Activated naive CD8-positive, alpha-beta T cell treated with anti-CD3 and anti-CD28 coated beads, Interleukin-2, amount 10 ng/mL, durations not matched to agents 7 days and 5 days (primary cell): ENCODE results near the gene WNT5B. TPM values are rescaled to one million over a fixed set of nuclear protein-coding genes. Genes with fewer than 3 reads are reported as not detected.
"Not testable (repeated sequence)": the region's sequence is repeated elsewhere in the genome, so short reads cannot be mapped to it uniquely, and the experiment has no call there.

Source experiments
- ATAC-seq: fragments of 150-1000 bp; cut with Tn5 transposase; one replicate; pipeline ENCODE4 v1.10.0; 2021; ENCODE audit warnings: low read depth, moderate library complexity
- POLR2A ChIA-PET: fragments of 350-600 bp; sonication (Branson Sonifier 250); formaldehyde crosslinking; loops from one replicate; lab custom pipeline; 2021; ENCODE audit warnings: antibody characterized with exemption; lab: Charles Lee
- DNase-seq: peaks from one replicate; pipeline ENCODE4 v3.0.0; 2021
- H3K27ac Mint-ChIP-seq: one replicate; pipeline ENCODE4 v1.8.0; 2022; ENCODE audit warnings: mild to moderate bottlenecking, mixed read lengths
- H3K27me3 Mint-ChIP-seq: one replicate; pipeline ENCODE4 v1.8.0; 2022; ENCODE audit warnings: mild to moderate bottlenecking, moderate library complexity, mixed read lengths
- H3K36me3 Mint-ChIP-seq: one replicate; pipeline ENCODE4 v1.8.0; 2021; ENCODE audit warnings: mild to moderate bottlenecking, mixed read lengths
- H3K4me1 Mint-ChIP-seq: one replicate; pipeline ENCODE4 v1.8.0; 2021; ENCODE audit warnings: mixed read lengths
- H3K4me3 Mint-ChIP-seq: one replicate; pipeline ENCODE4 v1.8.0; 2022; ENCODE audit warnings: mild to moderate bottlenecking, moderate library complexity, mixed read lengths
- H3K9me3 Mint-ChIP-seq: one replicate; pipeline ENCODE4 v1.8.0; 2021; ENCODE audit warnings: mixed read lengths
- total RNA-seq, 2 experiments: library from RNA; stranded (reverse); gene quantifications; one replicate each; pipeline ENCODE4 v1.2.3, GENCODE V29; 2021

The WNT5B gene
- total RNA-seq, 2 experiments from 2014 or later: not detected

DNA sequence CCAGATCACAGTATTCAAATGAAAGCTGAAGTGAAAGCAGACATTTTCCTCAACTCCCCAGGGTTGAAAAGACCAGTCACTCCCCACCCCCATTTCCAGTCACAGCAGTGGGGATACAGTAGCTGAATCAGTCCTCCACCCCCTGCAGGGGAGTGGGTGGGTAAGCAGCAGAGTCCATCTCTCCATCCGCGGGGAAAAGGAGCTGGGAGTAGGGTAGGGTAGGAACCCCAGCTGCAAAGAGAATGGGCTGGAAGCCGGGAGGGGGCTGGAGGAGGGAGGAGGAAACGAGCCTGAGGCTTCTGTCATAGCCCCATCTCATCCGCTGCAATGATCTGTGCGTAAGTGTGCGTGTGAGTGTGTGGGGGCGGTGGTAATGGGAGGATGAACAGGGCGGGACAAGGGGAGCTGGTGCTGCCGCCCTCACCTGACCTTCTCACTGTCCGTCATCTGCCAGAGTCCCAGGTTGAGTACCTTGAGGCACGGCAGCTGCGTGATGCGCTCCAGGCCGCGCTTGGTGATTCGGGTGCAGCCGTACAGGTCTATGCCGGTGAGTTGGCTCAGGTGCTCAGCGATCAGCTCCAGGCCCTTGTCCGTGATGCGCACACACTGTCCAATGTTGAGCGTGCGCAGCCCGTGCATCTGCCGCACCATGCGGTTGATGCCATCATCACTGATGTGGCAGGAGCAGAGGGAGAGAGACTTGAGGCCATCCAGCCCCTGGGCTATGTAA lies 36.4 kb upstream of the WNT5B start:
- ATAC-seq: peak; percentile 42
- Mint-ChIP-seq H3K36me3 (peaks cover 21% of the 10 kb centered on the region), H3K9me3 (no peaks in the 10 kb centered on the region), H3K27ac (peak overlapping the region; percentile 90), H3K4me3 (peak overlapping the region; percentile 96), H3K4me1 (peaks cover 55% of the 10 kb centered on the region), H3K27me3 (no peaks in the 10 kb centered on the region)
- DNase-seq: peak; percentile 71
- POLR2A ChIA-PET: interaction anchor here (1.0 to 2.5 kb wide), 7 partner anchors 10 to 842 kb away, joined by 3 to 46 read pairs (median 5); partner anchors contain the start of genes DCP1B, ERC1 and RAD52

GRCh38 chr12:1593174-1594005 lies 35.6 kb upstream of the WNT5B start:
- ATAC-seq (peak; percentile 23), DNase-seq (peak; percentile 78)
- no peaks in the 10 kb centered on the region for H3K27me3 Mint-ChIP-seq
- peaks cover 19% of the 10 kb centered on the region for H3K36me3 Mint-ChIP-seq
- no peaks in the 10 kb centered on the region for H3K9me3 Mint-ChIP-seq
- peaks cover 48% of the 10 kb centered on the region for H3K4me1 Mint-ChIP-seq
- H3K4me3 Mint-ChIP-seq: peak overlapping the region; percentile 96
- POLR2A ChIA-PET: interaction anchor here (0.8 to 2.5 kb wide), 9 partner anchors 9 to 842 kb away, joined by 3 to 46 read pairs (median 4); partner anchors contain the start of genes DCP1B, ERC1 and RAD52
- peak overlapping the region; percentile 90 for H3K27ac Mint-ChIP-seq

GRCh38 chr12:1594006-1594260 lies 35.1 kb upstream of the WNT5B start:
- no peak for DNase-seq
- Mint-ChIP-seq H3K27me3 (no peaks in the 10 kb centered on the region), H3K27ac (peak overlapping the region; percentile 90), H3K9me3 (no peaks in the 10 kb centered on the region), H3K4me3 (peak overlapping the region; percentile 96), H3K36me3 (peaks cover 15% of the 10 kb centered on the region), H3K4me1 (peaks cover 42% of the 10 kb centered on the region)
- POLR2A ChIA-PET: interaction anchor here (0.8 to 2.5 kb wide), 8 partner anchors 9 to 842 kb away, joined by 3 to 46 read pairs (median 4); partner anchors contain the start of genes DCP1B, RAD52 and WNK1
- no peak for ATAC-seq

DNA sequence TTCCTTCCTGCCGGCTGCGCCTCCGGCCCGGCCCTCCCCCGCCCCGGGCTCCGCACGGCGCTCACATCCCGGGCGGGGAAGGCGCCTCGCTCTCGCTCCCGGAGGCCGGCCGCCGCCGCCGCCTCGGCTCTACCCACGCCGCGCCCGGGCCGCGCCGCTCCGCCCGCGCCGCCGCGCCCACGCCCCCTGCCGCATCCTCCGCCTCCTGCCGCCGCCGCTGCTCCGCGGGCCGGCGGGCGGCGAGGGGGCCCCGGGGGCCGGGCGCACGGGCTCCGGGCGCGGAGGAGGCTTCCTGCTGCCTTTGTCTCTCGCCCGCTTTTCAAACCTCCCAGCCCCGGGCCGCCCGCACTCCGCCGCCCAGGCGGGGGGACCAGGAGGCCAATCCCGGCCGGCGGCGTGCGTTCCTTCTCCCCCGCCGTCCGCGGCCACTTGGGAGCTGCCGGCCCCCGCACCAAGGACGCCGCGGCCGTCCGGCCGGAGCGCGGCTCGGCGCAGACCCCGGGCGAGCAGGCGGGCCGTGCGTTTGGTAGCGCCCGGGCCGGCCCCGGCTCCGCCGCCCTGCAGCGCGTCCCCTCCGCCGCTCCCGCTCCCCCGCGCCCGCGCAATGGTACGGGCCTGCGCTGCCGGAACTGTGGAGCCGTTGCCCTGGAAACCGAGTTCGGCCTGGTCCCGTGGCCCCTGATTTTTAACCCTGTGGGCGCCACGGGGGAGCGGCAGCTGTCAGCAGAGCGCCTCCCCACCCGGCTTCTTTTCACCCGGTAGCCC lies 34.6 kb upstream of the WNT5B start, which contains the start of gene FBXL14:
Gene FBXL14, minus strand, starts transcription at position 321 of the 765 bp plus-strand sequence. CDS start 515 bp downstream, outside the sequence.
- ATAC-seq (peak; percentile 70), DNase-seq (peak; percentile 95)
- peak within 1 kb of the TSS; percentile 96 for H3K4me3 Mint-ChIP-seq
- peaks cover 15% of the 10 kb centered on the region for H3K36me3 Mint-ChIP-seq
- H3K9me3 Mint-ChIP-seq: no peaks in the 10 kb centered on the region
- peak within 1 kb of the TSS; percentile 91 for H3K27ac Mint-ChIP-seq
- peaks cover 41% of the 10 kb centered on the region for H3K4me1 Mint-ChIP-seq
- no peaks in the 10 kb centered on the region for H3K27me3 Mint-ChIP-seq
- POLR2A ChIA-PET: interaction anchor here (0.6 to 2.5 kb wide), 11 partner anchors 8 to 842 kb away, joined by 3 to 46 read pairs (median 4); partner anchors contain the start of gene WNK1

- Mint-ChIP-seq H3K27me3 (no peaks in the 10 kb centered on the region), H3K4me1 (peaks cover 34% of the 10 kb centered on the region), H3K4me3 (peak overlapping the region; percentile 87), H3K27ac (peak overlapping the region; percentile 91), H3K36me3 (peaks cover 15% of the 10 kb centered on the region), H3K9me3 (no peaks in the 10 kb centered on the region)
- ATAC-seq: no peak
- no peak for DNase-seq
- POLR2A ChIA-PET: interaction anchor here (0.6 to 1.2 kb wide), 6 partner anchors 8 to 843 kb away, joined by 3 to 5 read pairs (median 4); partner anchors contain the start of gene WNK1
Measured at GRCh38 chr12:1595026-1595561, 33.9 kb upstream of the WNT5B start.

GRCh38 chr12:1595690-1596347 lies 33.2 kb upstream of the WNT5B start:
- ATAC-seq (no peak), DNase-seq (no peak)
- Mint-ChIP-seq H3K36me3 (peaks cover 11% of the 10 kb centered on the region), H3K27me3 (no peaks in the 10 kb centered on the region), H3K27ac (peak overlapping the region; percentile 91), H3K4me1 (peaks cover 29% of the 10 kb centered on the region), H3K9me3 (no peaks in the 10 kb centered on the region), H3K4me3 (peak overlapping the region; percentile 87)
- POLR2A ChIA-PET: interaction anchor here (1.2 kb wide), 1 partner anchor 66 kb away, joined by 5 read pairs; no protein-coding TSS in a partner anchor

- no peak overlapping the region for H3K27ac Mint-ChIP-seq
- H3K36me3 Mint-ChIP-seq: peaks cover 3% of the 10 kb centered on the region
- no peak overlapping the region for H3K4me3 Mint-ChIP-seq
- POLR2A ChIA-PET: no interaction called here
- ATAC-seq: no peak
- H3K27me3 Mint-ChIP-seq: no peaks in the 10 kb centered on the region
- H3K9me3 Mint-ChIP-seq: no peaks in the 10 kb centered on the region
- peaks cover 26% of the 10 kb centered on the region for H3K4me1 Mint-ChIP-seq
- no peak for DNase-seq
Measured at GRCh38 chr12:1598757-1599156, 30.3 kb upstream of the WNT5B start.

DNA sequence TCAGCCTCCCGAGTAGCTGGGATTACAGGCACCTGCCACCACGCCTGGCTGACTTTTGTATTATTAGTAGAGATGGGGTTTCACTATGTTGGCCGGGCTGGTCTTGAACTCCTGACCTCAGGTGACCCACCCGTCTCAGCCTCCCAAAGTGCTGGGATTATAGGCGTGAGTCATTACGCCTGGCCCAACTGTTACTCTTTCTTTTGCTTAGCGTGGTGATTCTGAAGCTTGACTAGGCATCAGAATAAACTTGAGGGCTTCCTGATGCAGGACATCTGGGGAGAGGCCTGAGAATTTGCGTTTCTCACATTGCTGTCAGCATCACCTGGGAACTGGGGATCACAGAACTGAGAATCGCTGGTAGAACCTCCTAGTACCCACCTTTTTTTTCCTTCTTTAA lies 26.3 kb upstream of the WNT5B start:
- Mint-ChIP-seq H3K27ac (peak overlapping the region; percentile 98), H3K4me3 (peak overlapping the region; percentile 87), H3K4me1 (peaks cover 29% of the 10 kb centered on the region)
- not testable (repeated sequence) for H3K9me3 Mint-ChIP-seq, ATAC-seq, H3K27me3 Mint-ChIP-seq, H3K36me3 Mint-ChIP-seq, DNase-seq
- POLR2A ChIA-PET: interaction anchor here (1.3 to 3.6 kb wide), 5 partner anchors 8 to 653 kb away, joined by 3 to 46 read pairs (median 6); partner anchors contain the start of genes ERC1, FBXL14 and RAD52

GRCh38 chr12:1603269-1603993 lies 25.6 kb upstream of the WNT5B start:
- peaks cover 3% of the 10 kb centered on the region for H3K36me3 Mint-ChIP-seq
- peaks cover 29% of the 10 kb centered on the region for H3K4me1 Mint-ChIP-seq
- H3K27me3 Mint-ChIP-seq: no peaks in the 10 kb centered on the region
- no peak for ATAC-seq
- no peak for DNase-seq
- no peaks in the 10 kb centered on the region for H3K9me3 Mint-ChIP-seq
- POLR2A ChIA-PET: interaction anchor here (1.6 to 3.6 kb wide), 3 partner anchors 9 to 654 kb away, joined by 4 to 46 read pairs (median 6); partner anchors contain the start of genes FBXL14 and RAD52
- H3K4me3 Mint-ChIP-seq: no peak overlapping the region
- peak overlapping the region; percentile 98 for H3K27ac Mint-ChIP-seq

- Mint-ChIP-seq H3K27me3 (peaks cover 2% of the 10 kb centered on the region), H3K9me3 (no peaks in the 10 kb centered on the region), H3K27ac (peak overlapping the region; percentile 79), H3K4me3 (peak overlapping the region; percentile 36), H3K36me3 (peaks cover 3% of the 10 kb centered on the region), H3K4me1 (peaks cover 29% of the 10 kb centered on the region)
- POLR2A ChIA-PET: interaction anchor here (3.6 kb wide), 1 partner anchor 11 kb away, joined by 46 read pairs; no protein-coding TSS in a partner anchor
- ATAC-seq (no peak), DNase-seq (no peak)
Measured at GRCh38 chr12:1604464-1604863, 24.6 kb upstream of the WNT5B start.
